ENCODE data around the gene CUEDC2.

GRCh38 chr10:102407425-102408130 lies 24.8 kb downstream of the CUEDC2 start:
- TF ChIP-seq PBX3 (CRISPR knock-in tag; IDR thresholded peaks at IDR 0.05) (no peak), KLF10 (tag by site-specific recombination; IDR thresholded peaks at IDR 0.05) (no peak), ZNF10 (tag by site-specific recombination; IDR thresholded peaks at IDR 0.05) (no peak), ZNF24 (tag by site-specific recombination; IDR thresholded peaks at IDR 0.05) (no peak), ZNF311 (tag by site-specific recombination; IDR thresholded peaks at IDR 0.05; ENCODE audit: borderline replicate concordance) (no peak), ZBTB1 (tag by site-specific recombination; IDR thresholded peaks at IDR 0.05) (no peak), CTCF (tag by site-specific recombination; IDR thresholded peaks at IDR 0.05) (no peak)
- TF ChIP-seq, protein P1, sequence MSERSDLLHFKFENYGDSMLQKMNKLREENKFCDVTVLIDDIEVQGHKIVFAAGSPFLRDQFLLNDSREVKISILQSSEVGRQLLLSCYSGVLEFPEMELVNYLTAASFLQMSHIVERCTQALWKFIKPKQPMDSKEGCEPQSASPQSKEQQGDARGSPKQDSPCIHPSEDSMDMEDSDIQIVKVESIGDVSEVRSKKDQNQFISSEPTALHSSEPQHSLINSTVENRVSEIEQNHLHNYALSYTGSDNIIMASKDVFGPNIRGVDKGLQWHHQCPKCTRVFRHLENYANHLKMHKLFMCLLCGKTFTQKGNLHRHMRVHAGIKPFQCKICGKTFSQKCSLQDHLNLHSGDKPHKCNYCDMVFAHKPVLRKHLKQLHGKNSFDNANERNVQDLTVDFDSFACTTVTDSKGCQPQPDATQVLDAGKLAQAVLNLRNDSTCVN (tag by site-specific recombination; optimal IDR thresholded peaks at IDR 0.05) = no peak
- TF ChIP-seq, protein P2, sequence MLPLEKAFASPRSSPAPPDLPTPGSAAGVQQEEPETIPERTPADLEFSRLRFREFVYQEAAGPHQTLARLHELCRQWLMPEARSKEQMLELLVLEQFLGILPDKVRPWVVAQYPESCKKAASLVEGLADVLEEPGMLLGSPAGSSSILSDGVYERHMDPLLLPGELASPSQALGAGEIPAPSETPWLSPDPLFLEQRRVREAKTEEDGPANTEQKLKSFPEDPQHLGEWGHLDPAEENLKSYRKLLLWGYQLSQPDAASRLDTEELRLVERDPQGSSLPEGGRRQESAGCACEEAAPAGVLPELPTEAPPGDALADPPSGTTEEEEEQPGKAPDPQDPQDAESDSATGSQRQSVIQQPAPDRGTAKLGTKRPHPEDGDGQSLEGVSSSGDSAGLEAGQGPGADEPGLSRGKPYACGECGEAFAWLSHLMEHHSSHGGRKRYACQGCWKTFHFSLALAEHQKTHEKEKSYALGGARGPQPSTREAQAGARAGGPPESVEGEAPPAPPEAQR (tag by site-specific recombination; IDR thresholded peaks at IDR 0.05) = no peak
- TF ChIP-seq, protein P3, sequence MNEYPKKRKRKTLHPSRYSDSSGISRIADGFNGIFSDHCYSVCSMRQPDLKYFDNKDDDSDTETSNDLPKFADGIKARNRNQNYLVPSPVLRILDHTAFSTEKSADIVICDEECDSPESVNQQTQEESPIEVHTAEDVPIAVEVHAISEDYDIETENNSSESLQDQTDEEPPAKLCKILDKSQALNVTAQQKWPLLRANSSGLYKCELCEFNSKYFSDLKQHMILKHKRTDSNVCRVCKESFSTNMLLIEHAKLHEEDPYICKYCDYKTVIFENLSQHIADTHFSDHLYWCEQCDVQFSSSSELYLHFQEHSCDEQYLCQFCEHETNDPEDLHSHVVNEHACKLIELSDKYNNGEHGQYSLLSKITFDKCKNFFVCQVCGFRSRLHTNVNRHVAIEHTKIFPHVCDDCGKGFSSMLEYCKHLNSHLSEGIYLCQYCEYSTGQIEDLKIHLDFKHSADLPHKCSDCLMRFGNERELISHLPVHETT (tag by site-specific recombination; IDR thresholded peaks at IDR 0.05) = no peak
